ENCODE data around the gene GPT2. TPM values are rescaled to one million over a fixed set of nuclear protein-coding genes. Genes with fewer than 3 reads are reported as not detected.

The GPT2 gene
- total and polyA plus RNA-seq, 2 donors (not counting 3 experiments of a cell fraction or from before 2014, with no cell fraction given) = 10.8 to 17.9 TPM

- Histone ChIP-seq H3K4me1 (ENCODE audit: control insufficient read depth, extremely low read depth, insufficient read depth, low read length) (no peaks in the 10 kb centered on the region), H3K9me1 (replicated peaks; ENCODE audit: control insufficient read depth, extremely low read depth, insufficient read depth, low read length) (no peaks in the 10 kb centered on the region), H3K4me2 (ENCODE audit: insufficient read depth, low read length) (no peak overlapping the region), H3K27ac (ENCODE audit: insufficient read depth, low read depth, low read length) (no peak overlapping the region), H4K20me1 (replicated peaks; ENCODE audit: control insufficient read depth, extremely low read depth, insufficient read depth, low read length) (no peaks in the 10 kb centered on the region), H3K9ac (replicated peaks; ENCODE audit: extremely low read depth, insufficient read depth, low read length) (no peak overlapping the region), H3K36me3 (ENCODE audit: control insufficient read depth in 2 of 2, extremely low read depth in 1 of 2, insufficient read depth in 2 of 2, low read length in 2 of 2) (peaks cover 0 to 8% of the 10 kb centered on the region in 2 experiments), H3K79me2 (ENCODE audit: control insufficient read depth, insufficient read depth, low read length) (no peaks in the 10 kb centered on the region), H2AFZ (ENCODE audit: low read depth, low read length) (no peak overlapping the region), H3K9me3 (replicated peaks; ENCODE audit: control insufficient read depth, insufficient read depth, low read length) (no peaks in the 10 kb centered on the region), H3K4me3 (replicated peaks in 1 of 3; ENCODE audit: insufficient read depth in 1 of 3, low read depth in 1 of 3, low read length in 3 of 3) (no peak overlapping the region), H3K27me3 (ENCODE audit: control insufficient read depth in 2 of 2, insufficient read depth in 2 of 2, low read length in 2 of 2) (no peaks in the 10 kb centered on the region)
- BruUV-seq (replicated peaks) = no TSS peak
- FAIRE-seq = no peak
- dilution Hi-C loops (cut with MboI; ENCODE audit: extremely low pct_ligation_motif_present, low sequenced_read_pairs) (no loop called here), intact Hi-C loops (cut with micrococcal nuclease) (loop anchor here (1.0 kb wide), 1 partner anchor 14 kb away; no protein-coding TSS in a partner anchor)
- CTCF ChIA-PET = interaction anchor here (0.8 to 1.5 kb wide), 6 partner anchors 9 to 46 kb away, joined by 3 to 8 read pairs (median 4); partner anchors contain the start of gene GPT2
- POLR2A ChIA-PET = no interaction called here
- no peak for DNase-seq (ENCODE audit: low read depth, low spot score)
- TF ChIP-seq EZH2 (IDR thresholded peaks at IDR 0.05; ENCODE audit: borderline replicate concordance, low read depth, low read length, severe bottlenecking) (no peak), POLR2A (IDR thresholded peaks at IDR 0.05; ENCODE audit: low read depth, low read length) (no peak), JUN (IDR thresholded peaks at IDR 0.05; ENCODE audit: borderline replicate concordance, insufficient read depth, insufficient read length, low read depth) (no peak), FOS (IDR thresholded peaks at IDR 0.05; ENCODE audit: borderline replicate concordance, insufficient read depth, low read length) (no peak), GATA2 (IDR thresholded peaks at IDR 0.05; ENCODE audit: insufficient read depth, insufficient read length, low read depth, low read length) (no peak), CTCF (IDR thresholded peaks at IDR 0.05; ENCODE audit: extremely low read depth in 1 of 2, insufficient read depth in 1 of 2, low read depth in 1 of 2, low read length in 2 of 2) (no peak), POLR2AphosphoS5 (IDR thresholded peaks at IDR 0.05; ENCODE audit: insufficient read depth, low read depth, low read length) (no peak)
These were observed 15.4 kb downstream of the GPT2 start for GRCh38 chr16:46899443-46900143.

Data from endothelial cell of umbilical vein (primary cell).